Activated naive CD4-positive, alpha-beta T cell (primary cell): ENCODE measurements around the gene GUSB.
"Not testable (repeated sequence)": the region's sequence is repeated elsewhere in the genome, so short reads cannot be mapped to it uniquely, and the experiment has no call there.

Experiments used
- DNase-seq, 4 experiments: peaks; one replicate each; lab custom pipeline; 2025; lab: John Stamatoyannopoulos, UW

Gene GUSB

DNA sequence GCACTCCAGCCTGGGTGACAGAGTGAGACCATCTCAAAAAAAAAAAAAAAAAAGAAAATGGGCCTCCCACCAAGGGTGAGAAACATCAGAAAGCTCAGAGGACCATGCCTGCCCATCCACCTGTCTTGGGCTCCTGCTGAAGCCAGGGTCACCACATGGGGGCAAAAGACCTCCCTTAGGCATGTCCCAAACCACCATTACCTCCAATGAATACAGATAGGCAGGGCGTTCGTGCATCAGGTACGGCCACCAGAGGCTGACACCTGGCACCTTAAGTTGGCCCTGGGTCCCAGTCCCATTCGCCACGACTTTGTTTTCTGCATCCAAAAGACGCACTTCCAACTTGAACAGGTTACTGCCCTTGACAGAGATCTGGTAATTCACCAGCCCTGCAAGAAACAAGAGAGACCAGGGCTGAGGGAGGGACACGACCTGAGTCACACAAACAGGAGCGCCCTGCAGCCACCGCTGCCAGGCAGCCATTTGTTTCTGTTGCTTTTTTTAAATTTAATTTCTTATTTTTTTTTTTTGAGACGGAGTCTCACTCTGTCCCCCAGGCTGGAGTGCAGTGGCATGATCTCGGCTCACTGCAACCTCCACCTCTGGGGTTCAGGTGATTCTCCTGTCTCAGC is 6.1 kb downstream of the GUSB start:
- no peak for DNase-seq

DNA sequence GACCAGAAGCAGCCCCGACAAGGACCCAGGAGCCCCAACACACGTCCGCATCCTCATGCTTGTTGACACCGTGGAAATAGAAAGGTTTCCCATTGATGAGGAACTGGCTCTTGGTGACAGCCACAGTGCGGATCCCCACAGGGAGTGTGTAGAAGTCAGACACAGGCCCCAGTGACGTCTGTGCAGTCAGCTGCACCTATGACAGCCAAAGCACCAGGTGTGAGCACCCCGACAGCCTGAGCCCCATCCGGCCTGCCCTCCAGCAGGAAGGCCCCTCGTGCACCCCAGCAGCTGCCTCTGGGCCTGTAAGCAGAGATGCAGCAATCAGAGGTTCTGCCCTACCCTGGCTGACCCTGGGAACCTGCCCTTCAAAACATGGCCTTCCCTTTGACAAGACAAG is 7.1 kb downstream of the GUSB start:
- DNase-seq, result no peak

DNA sequence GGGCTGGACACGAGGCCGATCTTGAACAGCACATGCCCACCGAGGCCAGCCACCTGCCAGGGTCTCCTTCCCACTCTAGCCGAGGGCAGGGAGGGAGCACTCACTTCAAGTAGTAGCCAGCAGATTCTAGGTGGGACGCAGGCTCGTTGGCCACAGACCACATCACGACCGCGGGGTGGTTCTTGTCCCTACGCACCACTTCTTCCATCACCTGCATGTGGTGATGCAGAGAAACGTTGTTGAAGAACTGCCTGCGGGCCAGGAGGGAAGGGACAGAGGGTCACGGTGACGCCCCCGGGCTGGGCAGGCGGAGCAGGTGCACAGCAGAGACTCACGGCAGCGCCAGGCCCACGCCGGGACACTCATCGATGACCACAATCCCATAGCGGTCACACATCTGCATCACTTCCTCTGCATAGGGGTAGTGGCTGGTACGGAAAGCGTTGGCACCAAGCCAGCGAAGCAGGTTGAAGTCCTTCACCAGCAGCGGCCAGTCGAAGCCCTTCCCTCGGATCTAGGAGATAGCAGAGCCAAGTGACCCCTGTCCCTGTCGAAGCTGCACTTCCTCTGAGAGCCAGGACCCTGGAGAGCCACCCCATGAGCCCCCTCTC is 7.7 kb downstream of the GUSB start:
- DNase-seq, result no peak

DNA sequence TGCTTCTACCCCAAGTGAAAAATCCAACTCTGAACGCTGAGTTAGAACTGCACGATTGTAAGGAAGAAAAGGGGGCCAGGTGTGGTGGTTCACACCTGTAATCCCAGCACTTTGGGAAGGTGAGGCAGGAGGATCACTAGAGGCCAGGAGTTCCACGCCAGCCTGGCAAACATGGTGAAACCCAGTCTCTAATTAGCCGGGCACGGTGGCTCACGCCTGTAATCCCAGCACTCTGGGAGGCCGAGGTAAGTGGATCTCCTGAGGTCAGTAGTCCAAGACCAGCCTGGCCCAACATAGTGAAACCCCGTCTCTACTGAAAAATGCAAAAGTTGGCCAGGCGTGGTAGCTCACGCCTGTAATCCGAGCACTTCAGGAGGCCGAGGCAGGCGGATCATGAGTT is 9.0 kb downstream of the GUSB start:
- DNase-seq, result no peak

DNA sequence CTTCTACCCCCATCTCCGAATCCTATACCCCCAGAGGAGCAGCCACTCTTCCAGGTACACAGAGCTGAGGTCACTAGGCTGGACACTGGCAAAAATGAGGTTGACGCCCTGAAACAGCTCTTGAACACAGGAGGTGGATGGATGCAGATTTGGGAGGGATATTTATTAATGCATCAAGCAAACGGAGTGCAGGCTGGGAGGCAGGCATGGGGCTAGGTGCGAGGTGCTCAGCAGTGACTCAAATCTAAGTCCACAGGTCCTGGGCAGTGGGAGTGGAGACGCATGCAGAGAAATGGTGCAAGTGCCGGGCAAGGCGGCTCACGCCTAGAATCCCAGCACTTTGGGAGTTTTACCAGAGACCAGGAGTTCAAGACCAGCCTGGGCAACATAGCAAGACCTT is 11.0 kb downstream of the GUSB start:
- DNase-seq, result no peak

DNA sequence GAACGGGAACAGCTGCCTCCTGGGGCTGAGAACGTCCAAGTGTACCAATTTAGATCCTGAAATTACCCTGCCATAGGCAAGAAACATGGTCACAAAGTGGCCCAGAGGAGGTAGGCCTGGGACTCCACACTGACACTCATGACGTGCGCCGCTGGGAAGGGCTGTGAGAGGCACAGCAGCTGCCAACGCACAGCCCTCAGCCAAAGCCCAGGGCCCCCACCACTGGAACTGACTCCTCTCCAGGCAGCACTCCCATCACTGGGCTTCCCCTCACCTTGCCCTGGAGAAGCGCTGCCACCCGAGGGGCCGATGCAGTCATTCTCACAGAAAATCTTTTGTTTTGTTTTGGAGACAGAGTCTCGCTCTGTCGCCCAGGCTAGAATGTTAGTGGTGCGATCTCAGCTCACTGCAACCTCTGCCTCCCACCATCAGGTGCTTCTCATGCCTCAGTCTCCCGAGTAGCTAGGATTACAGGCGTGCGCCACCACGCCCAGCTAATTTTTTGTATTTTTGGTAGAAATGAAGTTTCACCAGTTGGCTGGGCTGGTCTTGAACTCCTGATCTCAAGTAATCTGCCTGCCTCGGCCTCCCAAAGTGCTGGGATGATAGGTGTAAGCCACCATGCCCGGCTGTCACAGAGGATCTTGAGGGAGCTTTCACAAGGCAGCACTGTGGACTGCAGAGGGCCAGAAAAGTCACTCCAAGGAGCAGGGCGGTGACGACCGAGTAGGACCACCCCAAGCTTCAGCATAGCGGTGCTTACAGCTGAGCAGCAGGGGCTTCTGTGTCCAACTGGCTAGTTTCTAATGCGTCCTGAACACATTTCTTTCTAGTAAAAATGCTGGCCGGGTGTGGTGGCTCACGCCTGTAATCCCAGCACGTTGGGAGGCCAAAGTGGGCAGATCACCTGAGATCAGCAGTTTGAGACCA is 13.5 kb downstream of the GUSB start:
- no peak for DNase-seq

DNA sequence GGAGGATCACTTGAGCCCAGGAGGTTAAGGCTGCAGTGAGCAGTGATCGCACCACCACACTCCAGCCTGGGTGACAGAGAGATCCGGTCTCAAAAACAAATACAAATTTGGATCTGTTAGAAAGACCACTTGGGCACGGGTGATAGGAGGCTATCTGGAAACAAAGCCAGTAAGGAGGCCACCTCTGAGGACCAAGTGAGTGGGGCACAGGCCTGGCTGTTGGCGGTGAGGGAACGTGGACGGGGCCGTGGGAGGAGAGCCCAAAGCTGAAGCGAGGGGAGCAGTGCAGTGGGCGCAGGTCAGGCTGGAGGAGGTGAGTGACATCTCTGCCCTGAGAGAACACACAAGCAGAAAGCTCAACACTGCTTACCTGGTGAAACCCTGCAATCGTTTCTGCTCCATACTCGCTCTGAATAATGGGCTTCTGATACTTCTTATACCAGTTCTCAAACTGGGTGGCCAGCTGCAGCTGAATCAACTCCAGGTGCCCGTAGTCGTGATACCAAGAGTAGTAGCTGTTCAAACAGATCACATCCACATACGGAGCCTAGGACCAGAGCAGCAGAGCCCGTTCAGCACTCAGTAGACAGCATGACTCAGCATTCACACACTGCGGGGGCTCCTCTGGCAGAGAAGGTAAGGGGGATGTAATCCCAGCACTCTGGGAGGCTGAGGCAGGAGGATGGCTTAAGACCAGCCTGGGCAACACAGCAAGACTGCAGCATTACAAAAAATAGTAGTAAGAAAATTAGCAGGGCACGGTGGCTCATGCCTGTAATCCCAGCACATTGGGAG is 14.5 kb downstream of the GUSB start:
- DNase-seq, result no peak

DNA sequence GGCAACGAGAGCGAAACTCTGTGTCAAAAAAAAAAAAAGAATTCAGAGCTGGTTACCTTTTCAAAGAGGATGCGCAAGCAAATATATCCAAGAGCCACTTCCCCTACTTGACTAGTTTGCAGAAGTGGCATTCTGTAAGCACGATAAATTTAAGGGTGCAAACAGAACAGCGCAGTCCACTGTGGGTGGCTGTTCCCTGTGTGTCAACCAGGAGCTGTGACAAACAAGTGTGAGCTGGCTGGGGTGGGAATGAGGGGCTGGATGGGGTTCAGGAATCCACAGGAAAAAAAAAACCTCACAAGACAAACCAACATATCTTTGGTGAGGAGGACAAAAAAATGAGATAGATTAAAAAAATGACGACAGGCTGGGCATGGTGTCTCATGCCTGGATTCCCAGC is 15.9 kb downstream of the GUSB start:
- no peak for DNase-seq

DNA sequence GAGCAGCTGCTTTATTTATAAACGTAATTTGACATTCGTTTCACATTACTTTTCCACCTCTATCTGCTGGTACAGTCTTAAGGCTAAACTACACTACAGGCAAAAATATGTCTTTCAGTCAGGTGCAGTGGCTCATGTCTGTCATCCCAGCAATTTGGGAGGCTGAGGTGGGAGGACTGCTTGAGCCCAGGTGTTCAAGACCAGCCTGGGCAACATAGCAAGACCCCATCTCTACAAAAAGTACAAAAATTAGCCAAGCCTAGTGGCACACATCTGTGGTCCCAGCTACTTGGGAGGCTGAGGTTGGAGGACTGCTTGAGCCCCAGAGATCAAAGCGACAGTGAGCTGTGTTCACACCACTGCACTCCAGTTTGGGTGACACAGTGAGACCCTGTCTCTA is 17.3 kb downstream of the GUSB start:
- not testable (repeated sequence) for DNase-seq

DNA sequence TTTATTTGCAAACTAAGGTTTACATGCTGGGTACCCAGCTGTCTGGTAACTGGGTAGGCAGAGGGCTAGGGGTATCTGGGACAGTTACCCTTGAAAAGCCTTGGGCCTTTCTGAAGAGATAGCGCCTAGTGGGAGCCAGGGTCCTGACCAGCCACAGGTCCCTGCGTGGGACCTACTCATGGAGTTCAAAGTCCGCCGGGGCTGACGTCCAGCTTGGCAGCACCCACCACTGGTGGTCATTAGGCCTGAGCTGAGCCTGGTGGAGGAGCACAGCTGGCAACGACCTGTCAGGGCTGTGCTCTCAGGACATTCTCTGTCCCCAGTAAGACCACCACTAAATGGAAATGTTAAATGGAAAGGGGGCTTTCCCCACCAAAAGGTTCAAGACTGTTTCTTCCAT is 20.0 kb downstream of the GUSB start:
- no peak for DNase-seq

DNA sequence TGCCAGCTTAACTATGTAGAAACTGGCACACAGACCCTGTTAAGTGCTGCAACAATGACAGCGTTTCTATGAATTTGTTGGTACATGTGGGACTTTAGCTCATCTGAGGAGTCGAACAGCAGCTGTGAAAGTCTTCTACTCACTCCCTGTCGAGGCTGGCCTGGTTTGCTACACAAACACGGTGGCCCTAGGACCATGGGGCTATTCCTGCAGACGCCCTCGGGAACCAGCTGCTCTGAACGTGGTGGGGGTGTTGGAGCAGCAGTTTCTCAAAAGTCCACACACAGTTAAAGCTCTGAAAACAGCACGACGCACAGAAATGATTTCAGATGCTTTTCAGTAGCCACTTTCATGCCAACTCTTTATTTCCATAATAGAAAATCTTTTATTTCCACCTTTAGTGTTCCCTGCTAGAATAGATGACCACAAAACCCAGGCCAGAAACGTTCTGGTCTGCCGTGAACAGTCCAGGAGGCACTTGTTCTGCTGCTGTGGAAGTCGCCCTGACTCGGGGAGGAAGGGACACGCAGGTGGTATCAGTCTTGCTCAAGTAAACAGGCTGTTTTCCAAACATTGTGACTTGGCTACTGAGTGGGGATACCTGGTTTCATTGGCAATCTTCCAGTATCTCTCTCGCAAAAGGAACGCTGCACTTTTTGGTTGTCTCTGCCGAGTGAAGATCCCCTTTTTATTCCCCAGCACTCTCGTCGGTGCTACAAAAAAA is 21.5 kb downstream of the GUSB start:
- DNase-seq, result no peak

DNA sequence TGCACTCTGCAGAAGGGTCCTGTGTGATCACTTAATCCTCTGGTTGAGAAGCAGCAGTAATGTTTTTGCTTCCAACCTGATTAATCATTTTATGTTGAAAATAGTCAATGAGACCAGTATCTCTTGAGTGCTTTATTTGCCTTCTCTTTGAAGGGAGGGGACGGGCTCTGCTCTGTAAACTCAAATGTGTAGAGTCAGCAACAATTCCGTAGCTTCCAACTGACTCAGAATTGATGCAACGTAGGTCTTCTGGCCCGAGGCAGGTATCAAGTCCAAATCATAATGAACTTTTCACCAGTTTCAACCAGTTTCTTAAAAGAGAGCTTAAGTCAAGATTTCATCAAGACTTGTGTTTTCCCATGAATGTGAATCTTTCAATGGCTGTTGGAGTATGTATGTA is 26.3 kb downstream of the GUSB start:
- DNase-seq, result no peak

DNA sequence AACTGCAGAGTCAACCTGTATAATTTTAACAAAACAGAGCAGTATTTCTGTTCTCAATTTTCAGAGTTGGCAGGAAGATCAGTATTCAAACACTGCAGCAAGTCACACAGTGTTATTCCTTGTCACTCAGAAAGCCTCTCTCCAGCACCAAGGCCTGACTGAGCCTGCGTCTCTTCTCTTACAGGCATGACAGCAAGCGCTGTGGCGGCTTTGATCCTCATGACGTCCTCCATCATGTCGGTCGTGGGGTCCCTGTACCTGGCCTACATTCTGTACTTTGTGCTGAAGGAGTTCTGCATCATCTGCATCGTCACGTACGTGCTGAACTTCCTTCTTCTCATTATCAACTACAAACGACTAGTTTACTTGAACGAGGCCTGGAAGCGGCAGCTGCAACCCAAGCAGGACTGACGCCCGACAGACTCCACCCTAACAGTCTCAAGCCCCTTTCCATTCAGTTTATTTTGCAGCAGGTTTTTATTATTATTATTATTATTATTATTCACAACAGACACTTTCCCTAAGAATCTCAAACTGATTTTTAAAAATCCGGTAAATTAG is 28.0 kb downstream of the GUSB start:
- no peak for DNase-seq

DNA sequence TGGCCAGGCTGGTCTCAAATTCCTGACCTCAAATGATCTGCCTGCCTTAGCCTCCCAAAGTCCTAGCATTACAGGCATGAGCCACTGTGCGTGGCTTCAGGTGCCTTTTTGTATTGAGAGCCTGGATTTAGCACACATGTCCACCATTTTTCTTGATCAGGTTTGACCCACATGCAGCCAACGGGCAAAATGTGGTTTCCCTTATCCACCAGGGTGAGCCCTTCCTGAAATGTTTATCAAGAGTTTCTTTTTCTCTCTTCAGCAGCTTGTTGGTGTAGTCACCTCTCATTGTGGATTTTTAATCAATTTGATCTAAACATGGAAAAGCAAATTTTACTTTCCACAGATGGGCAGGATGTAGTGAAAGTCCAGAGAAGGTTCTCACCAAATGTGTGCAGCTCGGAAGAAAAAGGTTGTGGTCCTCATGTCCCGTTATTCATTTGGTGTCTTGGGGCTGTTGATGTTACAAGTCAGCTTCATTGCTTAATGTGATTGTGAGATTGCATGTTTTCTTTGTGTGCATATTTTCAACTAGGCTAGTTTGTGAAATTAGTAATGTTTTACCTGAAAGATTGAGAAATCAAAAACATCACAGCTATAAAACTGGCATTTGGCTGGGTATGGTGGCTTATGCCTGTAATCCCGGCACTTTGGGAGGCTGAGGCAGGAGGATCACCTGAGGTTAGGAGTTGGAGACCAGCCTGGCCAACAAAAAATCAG is 28.9 kb downstream of the GUSB start:
- DNase-seq, result no peak

DNA sequence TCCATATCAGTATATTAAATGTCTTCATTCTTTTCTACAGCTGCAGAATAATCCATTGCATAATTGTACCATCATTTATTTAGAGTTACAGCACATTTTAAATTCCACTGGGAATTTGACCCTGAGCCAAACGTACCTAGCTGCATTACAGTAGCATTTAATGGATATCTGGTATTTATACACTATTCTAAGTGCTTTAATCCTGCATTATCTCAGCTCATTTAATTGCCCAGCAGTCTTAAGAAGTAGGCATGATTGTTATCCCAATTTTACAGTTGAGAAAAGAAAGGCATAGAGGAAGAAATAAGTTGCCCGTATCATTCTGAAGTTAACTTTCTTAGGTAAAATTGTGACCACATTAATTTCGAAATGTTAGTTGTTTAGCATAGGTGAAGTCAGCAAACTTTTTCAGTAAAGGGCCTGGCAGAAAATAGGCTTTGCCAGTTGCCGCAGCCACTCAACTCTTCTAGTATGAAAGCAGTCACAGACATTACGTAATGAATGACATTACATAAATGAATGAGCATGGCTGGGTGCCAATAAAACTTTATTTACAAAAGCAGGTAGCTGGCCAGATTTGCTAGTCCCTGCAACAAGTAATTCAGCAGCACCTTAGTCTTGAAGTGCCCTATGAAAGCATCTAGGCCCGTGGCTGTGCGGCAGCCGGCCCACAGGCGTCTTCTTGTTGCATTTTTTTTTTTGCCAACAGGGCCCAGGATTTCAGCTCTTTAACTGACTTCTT is 30.0 kb downstream of the GUSB start:
- no peak for DNase-seq

DNA sequence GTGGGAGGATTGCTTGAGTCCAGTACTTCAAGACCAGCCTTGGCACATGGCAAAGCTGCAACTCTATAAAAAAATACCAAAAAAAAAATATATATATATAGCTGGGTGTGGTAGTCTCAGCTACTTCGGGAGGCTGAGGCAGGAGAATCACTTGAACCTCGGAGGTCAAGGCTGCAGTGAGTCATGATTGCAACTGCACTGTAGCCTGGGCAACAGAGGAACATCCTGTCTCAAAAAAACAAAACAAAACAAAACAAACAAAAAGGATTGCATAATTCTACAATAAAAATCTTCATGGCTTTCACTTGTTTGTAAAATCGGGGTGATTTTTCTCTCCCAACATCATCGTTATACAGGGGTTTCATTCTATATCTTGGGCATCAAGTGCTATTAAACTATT is 35.1 kb downstream of the GUSB start:
- DNase-seq, result no peak

DNA sequence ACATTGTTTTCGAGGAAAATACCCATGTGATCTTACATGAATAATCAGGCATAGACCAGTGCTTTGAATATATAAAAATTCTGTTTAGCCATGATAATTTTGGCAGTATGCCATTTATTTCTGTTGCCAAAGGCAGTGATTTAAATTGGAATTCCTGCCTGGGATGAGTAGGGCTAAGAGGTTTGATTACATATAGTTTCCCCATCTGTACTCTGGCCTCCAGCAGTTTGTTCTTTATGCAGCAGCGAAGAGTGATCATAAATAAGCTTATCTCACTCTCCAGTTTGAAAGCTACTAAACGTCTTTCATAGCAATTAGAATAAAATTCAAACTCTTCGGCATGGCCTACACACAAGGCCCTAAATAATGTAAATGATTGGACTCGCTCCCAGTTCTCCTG is 36.2 kb downstream of the GUSB start:
- DNase-seq, result not testable (repeated sequence)

DNA sequence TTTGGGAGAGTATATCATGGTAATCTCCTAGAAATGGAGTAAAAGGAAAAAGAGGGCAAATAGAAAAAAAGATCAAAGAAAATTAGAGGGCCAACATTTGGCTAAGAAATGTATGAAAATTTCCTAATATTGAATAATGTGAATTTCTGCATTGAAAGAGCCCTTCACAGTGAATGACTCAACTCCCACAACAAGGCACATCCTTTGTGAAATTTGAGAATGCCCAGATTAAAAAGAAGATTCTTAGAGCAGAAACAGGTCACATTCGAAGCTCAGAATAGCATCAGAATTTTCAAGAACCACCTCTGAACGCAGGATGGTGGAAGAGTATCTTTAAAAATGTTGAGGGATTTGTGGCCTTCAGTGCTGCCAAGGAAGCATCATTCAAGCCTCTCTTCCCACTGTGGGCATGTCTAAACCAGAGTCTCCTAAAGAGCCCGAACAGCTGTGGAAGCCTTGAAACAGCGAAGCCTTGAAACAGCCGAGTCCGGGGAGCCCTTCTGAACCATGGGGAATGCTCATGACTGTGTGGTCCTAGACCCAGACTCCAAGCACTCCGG is 43.6 kb downstream of the GUSB start:
- DNase-seq, result no peak

DNA sequence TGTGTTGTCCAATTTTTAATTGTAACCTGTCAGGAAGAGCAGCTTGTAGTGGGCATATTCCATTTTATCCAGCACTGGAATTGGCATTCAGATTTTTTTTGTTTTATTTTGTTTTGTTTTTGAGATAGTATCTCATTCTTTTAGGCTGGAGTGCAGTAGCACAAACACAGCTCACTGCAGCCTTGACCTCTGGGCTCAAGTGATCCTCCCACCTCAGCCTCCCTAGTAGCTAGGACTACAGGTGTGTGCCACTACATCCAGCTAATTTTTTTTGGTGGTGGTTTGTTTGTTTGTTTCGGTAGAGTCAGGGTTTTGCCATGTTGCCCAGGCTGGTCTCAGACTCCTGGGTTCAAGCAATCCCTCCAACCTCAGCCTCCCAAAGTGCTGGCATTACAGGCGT is 44.7 kb downstream of the GUSB start:
- DNase-seq, result no peak

DNA sequence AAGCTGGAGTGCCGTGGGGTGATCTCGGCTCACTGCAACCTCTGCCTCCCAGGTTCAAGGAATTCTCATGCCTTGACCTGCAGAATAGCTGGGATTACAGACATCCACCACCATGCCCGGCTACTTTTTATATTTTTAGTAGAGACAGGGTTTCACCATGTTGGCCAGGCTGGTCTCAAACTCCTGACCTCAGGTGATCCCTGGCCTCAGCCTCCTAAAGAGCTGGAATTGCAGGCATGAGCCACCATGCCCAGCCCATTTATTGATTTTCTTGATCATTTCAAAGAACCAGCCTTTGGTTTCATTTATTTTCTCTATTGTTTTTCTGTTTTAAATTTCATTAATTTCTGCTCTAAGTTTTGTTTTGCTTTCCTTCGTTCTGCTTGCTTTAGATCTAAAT is 50.3 kb downstream of the GUSB start:
- no peak for DNase-seq
